Sciatic nerve (tissue), 2 donors: ENCODE results near the gene ITGAD. TPM values are rescaled to one million over a fixed set of nuclear protein-coding genes. Genes with fewer than 3 reads are reported as not detected.

ENCODE experiments used
- ATAC-seq: fragments of 200-7000 bp; cut with Tn5 transposase; one replicate; pipeline ENCODE4 v1.9.1; 2020; ENCODE audit warnings: mild to moderate bottlenecking, moderate library complexity
- DNase-seq: peaks from one replicate; pipeline ENCODE4 v3.0.0-alpha.2; 2020; ENCODE audit warnings: low spot score
- intact Hi-C: fragments of 100-400 bp; cut with DNase I; formaldehyde crosslinking; loops from one replicate; pipeline ENCODE4 v1.14.2; 2022
- total RNA-seq: library from RNA; stranded (reverse); fragmentation: NEBNext Ultra II Directional; extraction: Animal tissue kit (Norgen Biotek cat#: 25700); gene quantifications from one replicate; pipeline ENCODE4 v1.2.1, GENCODE V29; 2021
- donor health status: DM: no; HTN: no; CAD: no.
- donor health status: DM: no; HTN: no; CAD: no.

Gene ITGAD
- total RNA-seq, 1 donor from 2014 or later = 0.89 TPM

- intact Hi-C loops = no loop called here
- DNase-seq = no peak
- ATAC-seq = no peak
Observed at GRCh38 chr16:31466381-31466841, 73.3 kb downstream of the ITGAD start.

- DNase-seq (no peak), ATAC-seq (no peak)
- intact Hi-C loops = no loop called here
Observed at GRCh38 chr16:31467151-31467773, 74.1 kb downstream of the ITGAD start.

- ATAC-seq (no peak), DNase-seq (no peak)
- intact Hi-C loops = no loop called here
Observed at GRCh38 chr16:31467858-31468257, 74.7 kb downstream of the ITGAD start.

- no peak for ATAC-seq
- DNase-seq = no peak
- intact Hi-C loops = no loop called here
Observed at GRCh38 chr16:31470615-31471014, 77.5 kb downstream of the ITGAD start.

- ATAC-seq = no peak
- DNase-seq = no peak
- intact Hi-C loops = no loop called here
Observed at GRCh38 chr16:31471241-31471874, 78.2 kb downstream of the ITGAD start.

GRCh38 chr16:31471875-31472708, 79.0 kb downstream of the ITGAD start, which contains the start of gene TGFB1I1:
Gene TGFB1I1 (plus strand): TSS chr16:31472152. CDS start chr16:31472189, 37 bp downstream.
- DNase-seq (peak; percentile 87), ATAC-seq (peak; percentile 71)
- intact Hi-C loops = no loop called here

- DNase-seq (peak; percentile 94), ATAC-seq (peak; percentile 93)
- intact Hi-C loops = no loop called here
Observed at GRCh38 chr16:31472709-31473203, 79.6 kb downstream of the ITGAD start.

- no peak for DNase-seq
- peak; percentile 1 for ATAC-seq
- intact Hi-C loops = no loop called here
Observed at GRCh38 chr16:31473264-31473984, 80.3 kb downstream of the ITGAD start.

GRCh38 chr16:31474173-31474714, 81.1 kb downstream of the ITGAD start:
- intact Hi-C loops = no loop called here
- DNase-seq (no peak), ATAC-seq (no peak)

- DNase-seq (no peak), ATAC-seq (no peak)
- intact Hi-C loops = no loop called here
Observed at GRCh38 chr16:31474773-31475738, 81.9 kb downstream of the ITGAD start.

GRCh38 chr16:31475946-31476302, 82.8 kb downstream of the ITGAD start:
- intact Hi-C loops = no loop called here

More at GRCh38 chr16:31475946-31476302, 82.8 kb downstream of the ITGAD start:
- ATAC-seq (no peak), DNase-seq (no peak)

Other genes with a start within 250 kb of the ITGAD start
- gene PRSS36, start 243.3 kb upstream of the ITGAD start, total RNA-seq = 4.3 TPM
- 259 TPM for gene FUS, start 213.2 kb upstream of the ITGAD start, total RNA-seq
- gene PYCARD, start 190.6 kb upstream of the ITGAD start, total RNA-seq = 20.3 TPM
- 0.40 TPM for gene TRIM72, start 179.2 kb upstream of the ITGAD start, total RNA-seq
- gene PYDC1, start 176.2 kb upstream of the ITGAD start, total RNA-seq = not detected
- 26.2 TPM for gene ITGAM, start 133.4 kb upstream of the ITGAD start, total RNA-seq
- gene ITGAX, start 38.2 kb upstream of the ITGAD start, total RNA-seq = 41.1 TPM
- not detected for gene COX6A2, start 35.0 kb downstream of the ITGAD start, total RNA-seq
- gene ZNF843, start 49.5 kb downstream of the ITGAD start, total RNA-seq = 1.5 TPM
- 10.0 TPM for gene ARMC5, start 66.2 kb downstream of the ITGAD start, total RNA-seq
- gene TGFB1I1, start 78.8 kb downstream of the ITGAD start, total RNA-seq = 66.3 TPM
- not detected for gene SLC5A2, start 89.8 kb downstream of the ITGAD start, total RNA-seq
- gene RUSF1, start 115.1 kb downstream of the ITGAD start, total RNA-seq = 59.9 TPM
- gene AHSP, start 134.6 kb downstream of the ITGAD start, total RNA-seq = 17.7 TPM